ENCODE measurements around the gene SMIM1. TPM values are rescaled to one million over a fixed set of nuclear protein-coding genes. Genes with fewer than 3 reads are reported as not detected.
A peak's percentile ranks its signal among the peaks of the same experiment; 100 is the strongest.

SMIM1 gene
- total and polyA plus RNA-seq, 9 of the 15 experiments (the other 6 are each of a cell fraction or from before 2014, with no cell fraction given): 2.3 to 125 (median 24.3) TPM

- TF ChIP-seq ZNF76 (CRISPR knock-in tag; IDR thresholded peaks at IDR 0.05; ENCODE audit: borderline replicate concordance) (no peak), NONO (IDR thresholded peaks at IDR 0.05; ENCODE audit: low read depth in 2 of 2, low read length in 1 of 2) (no peak), KAT2B (IDR thresholded peaks at IDR 0.05; ENCODE audit: low read depth, low read length) (no peak), POLR2AphosphoS5 (IDR thresholded peaks at IDR 0.05; ENCODE audit: control insufficient read depth, insufficient read depth, low read depth, low read length) (no peak), HDAC8 (tag; IDR thresholded peaks at IDR 0.05) (no peak), CUX1 (CRISPR knock-in tag; IDR thresholded peaks at IDR 0.05) (no peak), FOXP1 (CRISPR knock-in tag; IDR thresholded peaks at IDR 0.05) (no peak), USF2 (CRISPR knock-in tag; IDR thresholded peaks at IDR 0.05) (no peak), VEZF1 (CRISPR knock-in tag; IDR thresholded peaks at IDR 0.05) (peak; percentile 98), GABPB1 (CRISPR knock-in tag; IDR thresholded peaks at IDR 0.05) (peak; percentile 34; the same call in 1 of the 2 replicates), FOXM1 (IDR thresholded peaks at IDR 0.05; ENCODE audit: low read depth) (no peak), FOXM1 (CRISPR knock-in tag; IDR thresholded peaks at IDR 0.05; ENCODE audit: low read depth) (no peak), RUNX1 (IDR thresholded peaks at IDR 0.05; ENCODE audit: low read depth) (no peak), EGR1 (conservative IDR thresholded peaks at IDR 0.05) (peak; percentile 63), NRF1 (conservative IDR thresholded peaks at IDR 0.05 in 1 of 2, IDR thresholded peaks at IDR 0.05 in 1 of 2) (no peak)
Measured at GRCh38 chr1:3774276-3774945, 1.9 kb downstream of the SMIM1 start (continued).
